ENCODE data around the gene GSDME.
A peak's percentile ranks its signal among the peaks of the same experiment; 100 is the strongest.

GSDME gene

GRCh38 chr7:24717694-24718320 lies 39.5 kb downstream of the GSDME start:
- no peaks in the 10 kb centered on the region for H3K27me3 ChIP-seq (ENCODE audit: insufficient read depth, low read depth)
- no peak overlapping the region for H3K27ac ChIP-seq
- no peaks in the 10 kb centered on the region for H3K79me2 ChIP-seq (ENCODE audit: insufficient read depth, low read depth)
- no peak overlapping the region for H2AFZ ChIP-seq (ENCODE audit: low read depth)
- H3K9ac ChIP-seq = no peak overlapping the region
- H3K36me3 ChIP-seq (ENCODE audit: insufficient read depth) = no peaks in the 10 kb centered on the region
- no peaks in the 10 kb centered on the region for H3K4me1 ChIP-seq (ENCODE audit: low read depth, poor library complexity, severe bottlenecking)
- H3K4me2 ChIP-seq = no peak overlapping the region
- H4K20me1 ChIP-seq (ENCODE audit: insufficient read depth) = no peaks in the 10 kb centered on the region
- TF ChIP-seq CTCF (conservative IDR thresholded peaks at IDR 0.05; ENCODE audit: low read depth, low read length) = no peak
- H3K4me3 ChIP-seq (IDR thresholded peaks at IDR 0.05; ENCODE audit: insufficient read depth, low read depth, low read length) = no peak overlapping the region

- H3K4me1 ChIP-seq (ENCODE audit: low read depth, poor library complexity, severe bottlenecking) = no peaks in the 10 kb centered on the region
- no peak for TF ChIP-seq CTCF (conservative IDR thresholded peaks at IDR 0.05; ENCODE audit: low read depth, low read length)
- H3K36me3 ChIP-seq (ENCODE audit: insufficient read depth) = no peaks in the 10 kb centered on the region
- H3K4me3 ChIP-seq (IDR thresholded peaks at IDR 0.05; ENCODE audit: insufficient read depth, low read depth, low read length) = no peak overlapping the region
- H3K27ac ChIP-seq = no peak overlapping the region
- H3K27me3 ChIP-seq (ENCODE audit: insufficient read depth, low read depth) = no peaks in the 10 kb centered on the region
- H3K79me2 ChIP-seq (ENCODE audit: insufficient read depth, low read depth) = no peaks in the 10 kb centered on the region
- no peak overlapping the region for H3K9ac ChIP-seq
- H2AFZ ChIP-seq (ENCODE audit: low read depth) = no peak overlapping the region
- no peak overlapping the region for H3K4me2 ChIP-seq
- no peaks in the 10 kb centered on the region for H4K20me1 ChIP-seq (ENCODE audit: insufficient read depth)
Observed at GRCh38 chr7:24717247-24717622, 40.0 kb downstream of the GSDME start.

GRCh38 chr7:24716480-24717246 lies 40.6 kb downstream of the GSDME start:
- Histone ChIP-seq H3K9ac (no peak overlapping the region), H3K4me2 (no peak overlapping the region), H3K79me2 (ENCODE audit: insufficient read depth, low read depth) (no peaks in the 10 kb centered on the region), H3K4me1 (ENCODE audit: low read depth, poor library complexity, severe bottlenecking) (no peaks in the 10 kb centered on the region), H3K36me3 (ENCODE audit: insufficient read depth) (no peaks in the 10 kb centered on the region), H3K4me3 (IDR thresholded peaks at IDR 0.05; ENCODE audit: insufficient read depth, low read depth, low read length) (no peak overlapping the region), H2AFZ (ENCODE audit: low read depth) (no peak overlapping the region), H3K27me3 (ENCODE audit: insufficient read depth, low read depth) (no peaks in the 10 kb centered on the region), H3K27ac (no peak overlapping the region), H4K20me1 (ENCODE audit: insufficient read depth) (no peaks in the 10 kb centered on the region)
- no peak for TF ChIP-seq CTCF (conservative IDR thresholded peaks at IDR 0.05; ENCODE audit: low read depth, low read length)

GRCh38 chr7:24715661-24716479 lies 41.4 kb downstream of the GSDME start:
- no peaks in the 10 kb centered on the region for H3K36me3 ChIP-seq (ENCODE audit: insufficient read depth)
- no peaks in the 10 kb centered on the region for H4K20me1 ChIP-seq (ENCODE audit: insufficient read depth)
- no peak overlapping the region for H3K9ac ChIP-seq
- no peaks in the 10 kb centered on the region for H3K27me3 ChIP-seq (ENCODE audit: insufficient read depth, low read depth)
- no peak overlapping the region for H3K4me3 ChIP-seq (IDR thresholded peaks at IDR 0.05; ENCODE audit: insufficient read depth, low read depth, low read length)
- no peak overlapping the region for H3K27ac ChIP-seq
- H2AFZ ChIP-seq (ENCODE audit: low read depth) = no peak overlapping the region
- H3K4me1 ChIP-seq (ENCODE audit: low read depth, poor library complexity, severe bottlenecking) = no peaks in the 10 kb centered on the region
- no peak overlapping the region for H3K4me2 ChIP-seq
- peak; percentile 23; the same call in 1 of the 2 replicates for TF ChIP-seq CTCF (conservative IDR thresholded peaks at IDR 0.05; ENCODE audit: low read depth, low read length)
- no peaks in the 10 kb centered on the region for H3K79me2 ChIP-seq (ENCODE audit: insufficient read depth, low read depth)

Measured in KMS-11 (cell line).